HG03439 (cell line): Measurements from ENCODE around the gene TRAPPC6A.

Experiments used
- ATAC-seq: cut with Tn5 transposase; IDR thresholded peaks from one replicate; pipeline ENCODE4 v1.9.1; 2021; ENCODE audit warnings: mild to moderate bottlenecking, moderate library complexity; ENCODE audit not compliant: unreplicated experiment

TRAPPC6A gene, protein sequence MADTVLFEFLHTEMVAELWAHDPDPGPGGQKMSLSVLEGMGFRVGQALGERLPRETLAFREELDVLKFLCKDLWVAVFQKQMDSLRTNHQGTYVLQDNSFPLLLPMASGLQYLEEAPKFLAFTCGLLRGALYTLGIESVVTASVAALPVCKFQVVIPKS

DNA sequence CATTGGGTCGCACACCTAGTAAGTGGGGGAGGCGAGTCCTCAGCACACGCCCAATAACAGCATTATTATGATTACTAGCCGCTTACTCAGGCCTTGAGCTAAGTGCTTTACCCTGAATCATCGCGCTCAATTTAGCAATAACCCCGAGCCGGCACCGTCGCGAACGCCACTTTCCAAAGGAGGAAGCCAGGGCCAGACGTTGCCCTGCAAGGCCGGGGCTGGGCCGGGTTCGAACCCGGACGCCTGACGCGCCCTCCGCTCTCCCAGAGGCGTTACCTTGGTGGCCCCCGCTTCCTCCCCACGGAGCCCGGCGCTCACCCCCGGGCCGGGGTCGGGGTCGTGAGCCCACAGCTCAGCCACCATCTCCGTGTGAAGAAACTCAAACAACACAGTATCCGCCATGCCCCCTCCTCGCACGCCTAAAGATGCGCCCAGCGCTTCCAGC lies at the start of gene TRAPPC6A:
TSS of gene TRAPPC6A (minus strand) at position 421 of the 445 bp plus-strand sequence. CDS start at position 402, 19 bp downstream.
- peak; percentile 7 for ATAC-seq

DNA sequence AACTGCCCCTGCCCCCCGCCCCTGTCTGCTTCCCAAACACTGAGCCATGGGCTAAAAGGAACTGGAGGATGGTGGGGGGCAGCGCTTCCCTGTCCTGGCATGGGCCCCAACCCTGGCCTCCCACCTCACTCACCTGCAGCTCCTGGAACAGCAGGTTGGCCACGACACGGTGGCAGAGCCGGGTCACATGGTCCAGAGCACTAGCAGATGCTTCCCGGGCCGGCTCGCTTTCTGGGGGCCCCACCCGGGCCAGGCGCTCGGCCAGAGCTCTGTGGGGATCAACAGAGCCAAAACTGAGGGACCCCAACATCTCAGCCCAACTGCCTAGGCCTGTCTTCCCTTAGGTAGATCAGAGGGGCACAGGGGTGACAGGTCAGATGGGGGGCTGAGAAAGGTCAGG lies 46.6 kb upstream of the TRAPPC6A start:
- no peak for ATAC-seq

DNA sequence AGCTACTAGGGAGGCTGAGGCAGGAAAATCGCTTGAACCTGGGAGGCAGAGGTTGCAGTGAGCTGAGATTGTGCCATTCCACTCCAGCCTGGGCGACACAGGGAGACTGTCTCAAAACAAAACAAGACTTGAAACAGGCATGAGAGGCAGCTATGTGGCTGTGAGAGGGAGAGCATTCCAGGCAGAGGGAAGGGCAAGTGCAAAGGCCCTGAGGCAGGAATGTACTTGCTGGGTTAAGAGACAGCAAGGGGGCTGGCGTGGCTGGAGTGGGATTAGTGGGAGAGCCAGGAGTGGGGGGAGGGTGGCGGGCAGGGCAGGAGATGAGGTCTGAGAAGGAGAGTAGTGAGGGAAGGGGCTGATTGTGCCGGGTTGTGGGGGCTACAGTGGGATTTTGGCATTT lies 45.8 kb upstream of the TRAPPC6A start:
- ATAC-seq, result no peak

DNA sequence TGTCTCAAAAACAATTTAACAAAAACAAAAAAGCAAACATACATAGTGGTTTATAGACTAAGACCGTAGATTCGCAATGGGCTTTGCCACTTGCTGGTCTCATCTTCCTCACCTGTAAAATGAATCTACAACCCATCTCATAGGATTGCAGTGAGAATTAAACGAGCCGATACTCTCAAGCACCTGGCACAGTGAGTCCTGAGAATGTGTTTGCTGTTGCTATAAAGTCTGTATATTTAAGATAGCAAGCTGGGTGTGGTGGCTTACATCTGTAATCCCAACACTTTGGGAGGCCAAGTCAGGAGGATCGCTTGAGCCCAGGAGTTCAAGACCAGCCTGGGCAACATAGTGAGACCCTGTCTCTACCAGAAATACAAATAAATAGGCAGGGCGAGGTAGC lies 44.7 kb upstream of the TRAPPC6A start:
- ATAC-seq, result no peak

DNA sequence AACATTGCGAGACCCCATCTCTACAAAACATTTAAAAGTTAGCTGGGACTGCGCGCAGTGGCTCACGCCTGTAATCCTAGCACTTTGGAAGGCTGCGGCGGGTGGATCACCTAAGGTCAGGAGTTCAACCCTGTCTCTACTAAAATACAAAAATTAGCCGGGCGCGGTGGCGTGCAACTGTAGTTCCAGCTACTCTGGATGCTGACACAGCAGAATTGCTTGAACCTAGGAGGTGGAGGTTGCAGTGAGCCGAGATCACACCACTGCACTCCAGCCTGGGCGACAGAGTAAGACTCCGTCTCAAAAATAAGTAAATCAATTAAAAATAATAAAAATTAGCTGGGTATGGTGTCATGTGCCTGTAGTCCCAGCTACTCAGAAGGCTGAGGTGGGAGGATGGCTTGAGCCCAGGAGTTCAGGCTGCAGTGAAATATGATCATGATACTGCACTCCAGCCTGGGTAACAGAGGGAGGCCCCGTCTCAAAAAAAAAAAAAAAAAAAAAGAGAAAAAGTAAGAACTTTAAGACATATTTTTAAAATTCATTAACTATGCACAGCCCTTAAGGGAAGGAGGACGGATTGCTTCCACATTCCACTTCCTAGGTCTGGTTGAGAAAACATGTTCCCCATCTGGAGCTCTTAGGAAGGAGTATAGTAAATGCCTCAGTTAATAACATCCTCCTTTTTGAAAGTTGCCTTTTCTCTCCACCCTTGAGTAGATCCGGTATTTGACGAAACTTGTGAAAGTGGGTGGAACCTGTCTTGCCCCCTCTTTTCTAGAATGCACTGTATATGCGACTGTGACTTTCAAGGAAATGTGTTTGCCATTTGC lies 41.1 kb upstream of the TRAPPC6A start:
- ATAC-seq, result no peak

DNA sequence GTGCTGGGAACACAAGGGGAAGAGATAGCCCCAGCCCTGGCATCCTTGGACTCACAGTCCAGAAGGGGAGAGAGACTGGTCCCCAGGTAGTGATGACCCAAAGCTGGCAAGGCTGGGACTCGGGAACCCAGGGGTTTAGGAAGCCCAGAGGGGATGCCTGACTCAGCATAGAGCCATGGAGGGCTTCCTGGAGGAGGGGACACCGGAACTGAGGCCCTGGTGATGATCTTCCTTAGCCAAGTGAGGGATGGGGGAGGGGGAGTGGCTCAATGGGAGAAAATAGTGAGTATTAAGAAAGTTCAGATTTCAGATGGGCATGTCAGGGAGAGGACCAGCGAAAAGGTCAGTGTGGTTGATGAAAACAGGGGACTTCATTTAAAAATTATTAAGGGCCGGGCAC lies 40.4 kb upstream of the TRAPPC6A start:
- no peak for ATAC-seq

DNA sequence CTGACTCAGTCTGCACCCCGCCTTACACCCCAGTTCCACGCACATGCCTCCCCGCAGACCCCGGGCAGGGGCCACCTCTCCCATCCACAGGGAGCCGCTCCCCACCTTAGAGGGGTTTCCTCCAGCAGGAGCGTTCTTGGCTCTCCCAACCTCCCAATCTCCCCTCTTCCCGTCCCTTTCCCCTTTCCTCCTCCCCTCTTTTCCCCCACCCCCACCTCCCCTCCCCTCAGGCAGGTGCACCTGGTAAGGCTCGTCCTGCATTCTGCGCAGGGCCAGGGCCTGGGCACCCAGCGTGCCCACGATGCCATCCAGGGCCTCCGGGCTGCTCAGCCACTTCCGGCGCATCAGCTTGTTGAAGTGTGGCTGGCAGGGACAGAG lies 39.9 kb upstream of the TRAPPC6A start:
- no peak for ATAC-seq

DNA sequence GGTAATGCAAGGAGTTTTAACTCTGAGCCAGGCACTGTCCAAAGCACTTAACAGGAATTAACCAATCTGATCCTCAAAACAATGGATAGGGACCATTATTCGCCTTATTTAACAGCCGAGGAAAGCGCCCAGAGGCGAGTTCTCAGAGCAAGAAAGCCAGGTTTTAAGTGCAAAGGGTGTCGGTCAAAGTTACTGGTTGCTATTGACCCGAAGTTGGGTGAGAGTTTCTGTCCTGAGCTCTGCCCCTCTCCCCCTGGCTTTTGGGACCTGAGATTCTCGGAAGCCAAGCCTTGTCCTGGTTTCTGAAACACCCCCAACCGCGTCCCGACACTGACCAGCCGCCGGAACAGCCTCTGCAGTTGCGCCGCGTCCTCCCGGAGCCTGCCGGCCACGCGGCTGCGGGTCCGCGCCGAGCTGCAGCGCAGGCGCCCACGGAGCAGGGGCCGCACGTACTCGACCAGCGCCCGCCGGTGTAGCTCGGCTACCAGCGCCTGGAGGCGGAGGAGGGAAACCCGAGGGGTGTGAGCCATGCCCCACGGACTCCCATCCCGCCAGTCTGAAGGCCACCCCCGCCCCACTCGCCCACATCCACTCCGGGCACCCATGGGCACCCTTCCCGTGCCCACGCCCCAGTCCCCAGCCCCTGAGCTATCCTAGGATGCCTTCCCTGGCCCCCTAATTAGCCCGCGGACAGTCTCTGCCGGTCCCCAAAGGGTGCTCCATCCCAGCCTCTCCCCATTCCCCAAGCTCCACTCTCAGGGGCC lies 39.3 kb upstream of the TRAPPC6A start:
- no peak for ATAC-seq

DNA sequence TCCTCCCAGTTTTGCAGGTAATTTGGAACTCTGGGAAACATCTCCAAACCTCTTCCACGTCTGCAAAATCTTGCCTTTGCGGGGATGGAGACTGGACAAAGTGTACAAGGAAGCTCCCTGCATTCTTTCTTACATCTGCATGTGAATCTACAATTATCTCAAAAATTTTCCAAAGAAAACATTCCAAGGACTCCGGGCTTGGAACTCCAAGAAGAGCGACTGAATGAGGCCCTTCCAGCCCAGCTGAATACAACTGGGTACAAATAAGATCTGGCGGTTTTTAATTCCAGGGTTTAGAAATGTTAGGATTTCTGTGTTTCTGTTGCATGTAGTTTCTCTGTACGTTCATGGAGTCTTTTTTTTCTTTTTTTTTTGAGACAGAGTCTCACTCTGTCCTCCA lies 38.6 kb upstream of the TRAPPC6A start:
- no peak for ATAC-seq

DNA sequence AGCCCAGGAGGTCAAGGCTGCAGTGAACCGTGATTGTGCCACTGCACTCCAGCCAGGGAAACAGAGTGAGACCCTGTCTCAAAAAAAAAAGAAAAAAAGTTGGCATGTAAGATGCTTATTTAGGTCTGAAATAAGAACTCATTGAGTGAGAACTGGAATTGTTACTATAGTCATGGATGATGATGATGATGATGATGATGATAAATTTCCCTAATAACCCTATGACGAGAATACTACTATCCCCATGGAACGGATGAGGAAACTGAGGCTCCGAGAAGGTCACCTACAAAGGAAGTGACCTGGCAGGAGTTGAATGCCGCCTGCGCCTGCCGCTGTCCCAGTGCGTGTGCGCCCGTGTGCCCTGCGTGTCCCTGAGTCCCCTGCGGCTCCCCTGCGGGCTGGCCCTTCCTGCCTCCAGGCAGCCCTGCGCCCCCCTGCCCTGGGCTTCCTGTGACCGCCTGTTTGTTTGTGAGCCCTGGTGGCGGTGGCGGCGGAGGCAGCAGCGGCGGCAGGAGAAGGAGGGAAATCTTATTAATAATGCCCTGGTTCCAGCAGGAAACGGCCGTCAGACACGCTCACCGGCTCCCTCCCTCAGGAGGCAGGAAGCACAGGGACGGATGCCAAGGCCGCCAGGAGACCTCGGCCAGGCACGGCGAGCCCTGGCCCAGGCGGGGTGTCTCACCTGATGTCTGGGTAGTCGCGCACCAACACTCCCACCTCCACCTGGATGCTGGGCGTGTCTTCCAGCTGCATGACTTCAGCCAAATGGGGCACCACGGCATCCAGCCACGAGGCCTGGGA lies 37.6 kb upstream of the TRAPPC6A start:
- ATAC-seq, result no peak

DNA sequence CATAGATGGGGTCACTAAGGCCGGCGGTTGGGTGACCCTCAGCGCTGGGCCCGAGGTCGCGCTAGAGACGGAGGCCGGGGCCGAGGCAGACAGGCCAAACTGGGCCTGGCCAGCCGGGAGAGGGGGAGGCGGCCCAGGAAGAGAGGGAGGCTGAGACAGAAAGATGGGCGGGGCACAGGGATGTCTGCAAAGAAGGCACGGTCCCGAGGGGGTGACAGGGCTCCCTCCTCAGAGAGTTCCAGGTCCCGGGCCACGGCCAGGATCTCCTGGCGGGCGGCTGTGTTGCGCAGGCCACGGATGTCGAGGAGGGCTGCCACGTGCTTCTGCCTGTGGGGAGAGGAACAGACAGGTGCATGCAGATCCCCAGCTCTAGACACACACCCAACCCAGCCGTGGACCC lies 35.0 kb upstream of the TRAPPC6A start:
- no peak for ATAC-seq

DNA sequence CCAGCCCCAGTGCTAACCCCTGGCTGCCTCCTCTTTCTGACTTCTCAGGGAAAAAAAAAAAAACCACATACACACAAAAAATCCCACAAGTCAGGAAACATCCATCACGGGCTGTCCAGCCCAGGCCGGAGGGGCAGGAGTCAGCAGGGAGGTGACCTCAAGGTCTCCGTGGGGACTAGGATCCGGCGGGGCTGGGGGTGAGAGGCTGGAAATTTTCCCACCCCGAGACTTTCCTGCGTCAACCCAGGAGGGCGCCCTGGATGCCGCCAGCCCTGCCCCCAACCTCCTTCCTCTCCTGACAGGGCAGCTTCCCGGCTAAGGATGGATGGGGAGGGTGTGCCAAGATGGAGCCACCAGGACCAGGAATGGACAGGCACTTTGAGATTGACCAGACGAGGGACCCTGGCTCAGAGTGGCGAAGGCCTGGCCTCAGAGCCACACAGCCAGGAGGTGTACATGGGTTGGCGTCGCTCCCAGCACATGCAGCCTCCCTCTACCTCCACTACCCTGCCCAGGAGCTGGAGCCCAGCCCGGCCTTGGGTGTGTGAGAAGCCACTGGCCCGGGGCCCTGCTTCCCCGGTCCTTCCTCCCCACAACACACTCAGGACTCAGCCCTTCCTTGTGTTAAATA lies 33.8 kb upstream of the TRAPPC6A start:
- ATAC-seq, result no peak

DNA sequence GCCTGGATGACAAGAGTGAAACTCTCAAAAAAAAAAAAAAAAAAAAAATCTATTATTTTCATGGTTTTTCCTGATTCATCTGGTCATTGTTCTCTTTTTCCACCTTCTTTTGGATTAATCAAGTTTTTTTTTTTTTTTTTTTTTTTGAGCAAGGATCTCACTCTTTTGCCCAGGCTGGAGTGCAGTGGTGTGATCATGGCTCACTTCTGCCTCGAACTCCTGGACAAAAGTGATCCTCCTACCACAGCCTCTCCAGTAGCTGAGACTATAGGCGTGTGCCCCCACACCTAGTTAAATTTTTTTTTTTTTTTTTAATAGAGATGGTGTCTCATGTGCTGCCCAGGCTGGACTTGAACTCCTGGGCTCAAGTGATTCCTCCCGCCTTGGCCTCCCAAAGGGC lies 28.3 kb upstream of the TRAPPC6A start:
- no peak for ATAC-seq

DNA sequence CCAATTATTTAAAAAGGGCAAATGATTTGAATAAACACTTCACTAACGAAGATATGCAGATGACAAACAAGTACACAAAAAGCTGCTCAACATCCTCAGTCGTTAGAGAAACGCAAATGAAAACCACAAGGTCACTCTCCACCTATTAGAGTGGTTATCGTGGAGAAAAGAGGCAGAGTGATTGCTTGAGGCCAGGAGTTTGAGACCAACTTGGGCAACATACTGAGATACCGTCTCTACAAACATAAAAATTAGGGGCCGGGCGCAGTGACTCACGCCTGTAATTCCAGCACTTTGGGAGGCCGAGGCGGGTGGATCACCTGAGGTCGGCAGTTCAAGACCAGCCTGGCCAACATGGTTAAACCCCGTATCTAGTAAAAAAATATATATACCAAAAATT lies 27.8 kb upstream of the TRAPPC6A start:
- no peak for ATAC-seq

DNA sequence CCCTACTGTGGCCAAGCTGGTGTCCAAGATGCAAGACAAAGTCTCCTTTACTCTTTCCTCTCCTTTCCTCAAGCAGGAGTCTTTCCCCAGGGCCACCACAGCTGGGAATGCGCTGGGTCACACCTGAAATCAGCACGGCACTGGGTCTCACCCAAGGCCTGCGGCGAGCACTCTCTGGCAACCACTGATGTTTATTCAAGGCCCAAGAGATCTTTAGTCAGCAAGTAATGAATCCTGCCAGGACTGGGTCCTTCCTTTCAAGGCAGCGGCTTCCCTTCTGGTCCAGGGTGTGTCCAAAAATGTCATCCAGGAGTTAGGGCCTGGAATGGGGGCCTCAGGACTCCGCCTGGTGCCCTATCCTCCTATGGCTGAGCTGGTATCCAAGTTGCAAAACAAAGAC lies 24.6 kb upstream of the TRAPPC6A start:
- ATAC-seq, result no peak

DNA sequence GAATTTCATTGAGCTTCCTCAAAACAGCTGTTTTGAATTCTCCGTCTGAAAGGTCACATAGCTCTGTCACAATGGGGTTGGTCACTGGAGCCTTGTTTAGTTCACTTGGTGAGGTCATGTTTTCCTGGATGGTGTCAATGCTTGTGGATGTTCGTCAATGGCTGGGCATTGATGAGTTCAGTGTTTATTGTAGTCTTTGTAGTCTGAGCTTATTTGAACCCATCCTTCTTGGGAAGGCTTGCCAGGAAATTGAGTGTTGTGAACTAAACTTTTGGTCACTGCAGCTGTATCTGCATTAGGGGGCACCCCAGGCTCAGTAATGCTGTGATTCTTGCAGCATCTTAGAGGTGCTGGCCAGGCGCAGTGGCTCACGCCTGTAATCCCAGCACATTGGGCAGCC lies 22.5 kb upstream of the TRAPPC6A start:
- ATAC-seq, result no peak

DNA sequence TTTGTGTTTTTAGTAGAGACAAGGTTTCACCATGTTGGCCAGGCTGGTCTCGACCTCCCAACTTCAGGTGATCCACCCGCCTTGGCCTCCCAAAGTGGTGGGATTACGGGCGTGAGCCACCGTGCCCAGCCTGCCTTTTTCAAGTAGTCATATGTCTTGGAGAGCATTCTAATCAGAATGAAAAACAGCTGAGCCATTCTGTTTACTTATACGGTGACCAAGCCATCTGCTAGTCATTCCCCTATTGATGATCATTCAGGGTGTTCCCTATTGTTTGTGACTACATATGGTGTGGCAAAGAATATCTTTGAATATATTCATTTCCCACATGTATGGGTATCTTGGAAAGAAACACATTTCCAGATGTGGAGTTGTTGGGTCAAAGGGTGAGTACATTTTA lies 17.7 kb upstream of the TRAPPC6A start:
- no peak for ATAC-seq

DNA sequence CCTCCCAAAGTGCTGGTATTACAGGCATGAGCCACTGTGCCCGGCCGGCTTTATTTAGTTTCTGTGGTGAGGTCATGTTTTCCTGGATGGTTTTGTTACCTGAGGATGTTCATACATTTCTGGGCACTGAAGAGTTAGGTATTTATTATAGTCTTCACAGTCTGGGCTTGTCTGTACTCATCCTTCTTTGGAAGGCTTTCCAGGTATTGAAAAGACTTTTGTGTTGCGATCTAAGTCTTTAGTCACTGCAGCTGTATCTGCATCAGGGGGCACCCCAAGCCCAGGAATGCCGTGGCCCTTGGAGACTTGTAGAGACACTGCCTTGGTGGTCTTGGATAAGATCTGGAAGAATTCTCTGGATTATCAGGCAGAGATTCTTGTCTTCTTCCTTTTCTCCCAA lies 13.3 kb upstream of the TRAPPC6A start:
- ATAC-seq, result no peak

DNA sequence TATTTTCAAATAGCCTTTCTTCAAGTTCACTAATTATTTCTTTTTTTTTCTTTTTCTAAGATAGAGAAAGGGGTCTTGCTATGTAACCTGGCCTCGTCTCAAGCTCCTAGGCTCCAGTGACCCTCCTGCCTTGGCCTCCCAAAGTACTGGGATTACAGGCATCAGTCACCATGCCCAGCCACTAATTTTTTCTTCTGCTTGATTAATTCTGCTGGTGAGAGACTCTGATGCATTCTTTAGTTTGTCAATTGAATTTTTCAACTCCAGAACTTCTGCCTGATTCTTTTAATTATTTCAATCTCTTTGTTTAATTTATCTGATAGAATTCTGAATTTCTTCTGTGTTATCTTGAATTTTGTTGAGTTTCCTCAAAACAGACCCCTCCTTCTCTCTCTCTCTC lies 11.9 kb upstream of the TRAPPC6A start:
- no peak for ATAC-seq

DNA sequence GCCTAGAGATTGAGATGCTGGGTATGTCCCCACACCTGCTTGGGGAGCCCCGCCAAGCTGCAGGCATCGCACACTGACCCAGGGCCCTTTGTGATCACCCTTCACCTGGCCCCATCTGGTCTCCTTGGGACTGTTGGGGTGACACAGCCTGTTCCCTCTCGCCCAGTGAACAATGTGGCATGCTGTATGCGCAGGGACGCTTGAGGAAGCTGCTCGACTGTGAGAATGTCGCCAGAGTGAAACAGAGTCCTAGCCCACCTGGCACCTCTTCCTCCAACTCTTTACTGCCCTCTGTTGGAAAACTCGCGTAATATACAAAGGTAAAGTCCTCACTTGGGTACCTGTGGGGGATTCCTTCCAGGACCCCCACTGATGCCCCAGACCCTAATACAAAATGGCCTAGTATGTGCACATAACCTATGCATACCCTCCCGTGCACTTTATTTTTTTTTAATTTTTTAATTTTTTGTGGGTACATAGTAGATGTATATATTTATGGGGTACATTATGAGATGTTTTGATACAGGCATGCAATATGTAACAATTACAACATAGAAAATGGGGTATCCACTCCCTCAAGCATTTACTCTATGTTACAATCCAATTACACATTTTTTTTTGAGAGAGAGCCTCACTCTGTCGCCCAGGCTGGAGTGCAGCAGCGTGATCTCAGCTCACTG lies 9.5 kb upstream of the TRAPPC6A start:
- ATAC-seq, result no peak
